ENCODE data around the gene NIP7. TPM values are rescaled to one million over a fixed set of nuclear protein-coding genes. Genes with fewer than 3 reads are reported as not detected.
A peak's percentile ranks its signal among the peaks of the same experiment; 100 is the strongest.

NIP7 gene
- total RNA-seq, 1 donor from 2014 or later, result 42.4 TPM

- no peak overlapping the region for H3K27ac Mint-ChIP-seq
- H3K9me3 Mint-ChIP-seq, result no peaks in the 10 kb centered on the region
- peaks cover 32% of the 10 kb centered on the region for H3K4me1 Mint-ChIP-seq
- intact Hi-C loops (cut with micrococcal nuclease), result no loop called here
- no peak overlapping the region for H3K4me3 Mint-ChIP-seq
- TF ChIP-seq CTCF (IDR thresholded peaks at IDR 0.05), result no peak
- peaks cover 50% of the 10 kb centered on the region for H3K36me3 Mint-ChIP-seq (ENCODE audit: low read depth)
- CTCF ChIA-PET, result interaction anchor here (1.2 kb wide), 1 partner anchor 35 kb away, joined by 3 read pairs; no protein-coding TSS in a partner anchor
- no peak for ATAC-seq (ENCODE audit: low read depth)
- no peak for DNase-seq
- H3K27me3 Mint-ChIP-seq, result no peaks in the 10 kb centered on the region
- POLR2A ChIA-PET, result no interaction called here
Measured at GRCh38 chr16:69344171-69344570, 4.6 kb downstream of the NIP7 start.

GRCh38 chr16:69345923-69346322, 6.4 kb downstream of the NIP7 start:
- intact Hi-C loops (cut with micrococcal nuclease), result no loop called here
- Mint-ChIP-seq H3K9me3 (no peaks in the 10 kb centered on the region), H3K4me1 (peaks cover 17% of the 10 kb centered on the region), H3K27me3 (no peaks in the 10 kb centered on the region), H3K36me3 (ENCODE audit: low read depth) (peaks cover 50% of the 10 kb centered on the region), H3K4me3 (no peak overlapping the region), H3K27ac (no peak overlapping the region)
- ATAC-seq (ENCODE audit: low read depth) (peak; percentile 25), DNase-seq (no peak)
- ChIA-PET POLR2A (no interaction called here), CTCF (no interaction called here)
- TF ChIP-seq CTCF (IDR thresholded peaks at IDR 0.05), result no peak

GRCh38 chr16:69346683-69347082, 7.1 kb downstream of the NIP7 start:
- H3K27ac Mint-ChIP-seq, result no peak overlapping the region
- POLR2A ChIA-PET, result no interaction called here
- TF ChIP-seq CTCF (IDR thresholded peaks at IDR 0.05), result no peak
- DNase-seq, result no peak
- no peaks in the 10 kb centered on the region for H3K27me3 Mint-ChIP-seq
- no peak for ATAC-seq (ENCODE audit: low read depth)
- H3K4me1 Mint-ChIP-seq, result peaks cover 10% of the 10 kb centered on the region
- intact Hi-C loops (cut with micrococcal nuclease), result no loop called here
- H3K4me3 Mint-ChIP-seq, result no peak overlapping the region
- peaks cover 50% of the 10 kb centered on the region for H3K36me3 Mint-ChIP-seq (ENCODE audit: low read depth)
- CTCF ChIA-PET, result no interaction called here
- H3K9me3 Mint-ChIP-seq, result no peaks in the 10 kb centered on the region

GRCh38 chr16:69348222-69348621, 8.7 kb downstream of the NIP7 start:
- POLR2A ChIA-PET, result interaction anchor here (1.4 kb wide), 1 partner anchor 9 kb away, joined by 3 read pairs; the partner anchor contains the start of genes COG8 and NIP7
- CTCF ChIA-PET, result no interaction called here
- no peak for TF ChIP-seq CTCF (IDR thresholded peaks at IDR 0.05)
- ATAC-seq (ENCODE audit: low read depth) (no peak), DNase-seq (no peak)
- intact Hi-C loops (cut with micrococcal nuclease), result no loop called here
- no peak overlapping the region for H3K27ac Mint-ChIP-seq
- H3K4me3 Mint-ChIP-seq, result no peak overlapping the region
- H3K36me3 Mint-ChIP-seq (ENCODE audit: low read depth), result peaks cover 50% of the 10 kb centered on the region
- H3K27me3 Mint-ChIP-seq, result no peaks in the 10 kb centered on the region
- H3K4me1 Mint-ChIP-seq, result peaks cover 9% of the 10 kb centered on the region
- H3K9me3 Mint-ChIP-seq, result no peaks in the 10 kb centered on the region

- DNase-seq (no peak), ATAC-seq (ENCODE audit: low read depth) (no peak)
- CTCF ChIA-PET, result no interaction called here
- Mint-ChIP-seq H3K4me3 (no peak overlapping the region), H3K4me1 (peaks cover 9% of the 10 kb centered on the region), H3K27me3 (no peaks in the 10 kb centered on the region), H3K36me3 (ENCODE audit: low read depth) (peaks cover 44% of the 10 kb centered on the region), H3K9me3 (no peaks in the 10 kb centered on the region), H3K27ac (no peak overlapping the region)
- no peak for TF ChIP-seq CTCF (IDR thresholded peaks at IDR 0.05)
- POLR2A ChIA-PET, result interaction anchor here (0.7 kb wide), 1 partner anchor 8 kb away, joined by 7 read pairs; no protein-coding TSS in a partner anchor
- intact Hi-C loops (cut with micrococcal nuclease), result no loop called here
Measured at GRCh38 chr16:69349536-69349935, 10.0 kb downstream of the NIP7 start.
